D721Med (cell line): ENCODE results near the gene PPIP5K2.

Experiments
- DNase-seq: peaks from one replicate; pipeline ENCODE4 v3.0.0; 2011; ENCODE audit warnings: low spot score; ENCODE audit not compliant: insufficient read length
- FAIRE-seq: peaks from 2 replicates; lab custom pipeline; 2011; peaks lifted over from hg19 to GRCh38; lab: Jason Lieb, UNC
- TF ChIP-seq, protein P1 (sequence below): IDR thresholded peaks from 2 replicates; pipeline ENCODE4 v1.5.1; 2012; ENCODE audit warnings: mild to moderate bottlenecking, control low read depth; ENCODE audit not compliant: insufficient read depth; ENCODE audit errors: missing control alignments

Gene PPIP5K2

DNA sequence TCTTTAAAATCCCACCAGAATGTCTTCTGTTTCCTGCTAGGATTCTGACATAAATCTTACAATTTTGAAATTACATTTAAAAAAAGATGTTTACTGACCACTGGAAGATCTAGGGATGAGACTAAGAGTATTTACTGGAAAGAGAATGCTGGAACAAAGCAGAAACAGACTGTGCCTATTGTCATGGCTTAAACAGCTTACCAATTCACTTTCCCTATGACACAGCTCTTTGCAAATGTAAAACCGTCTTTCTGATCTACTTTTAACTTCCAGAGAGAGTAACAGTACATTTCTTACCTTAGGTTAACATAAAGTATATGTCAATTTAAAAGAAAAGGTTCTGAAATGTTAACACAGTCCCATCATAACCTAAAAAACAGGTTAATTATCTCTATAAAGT lies 10.8 kb upstream of the PPIP5K2 start:
- TF ChIP-seq, protein P1, sequence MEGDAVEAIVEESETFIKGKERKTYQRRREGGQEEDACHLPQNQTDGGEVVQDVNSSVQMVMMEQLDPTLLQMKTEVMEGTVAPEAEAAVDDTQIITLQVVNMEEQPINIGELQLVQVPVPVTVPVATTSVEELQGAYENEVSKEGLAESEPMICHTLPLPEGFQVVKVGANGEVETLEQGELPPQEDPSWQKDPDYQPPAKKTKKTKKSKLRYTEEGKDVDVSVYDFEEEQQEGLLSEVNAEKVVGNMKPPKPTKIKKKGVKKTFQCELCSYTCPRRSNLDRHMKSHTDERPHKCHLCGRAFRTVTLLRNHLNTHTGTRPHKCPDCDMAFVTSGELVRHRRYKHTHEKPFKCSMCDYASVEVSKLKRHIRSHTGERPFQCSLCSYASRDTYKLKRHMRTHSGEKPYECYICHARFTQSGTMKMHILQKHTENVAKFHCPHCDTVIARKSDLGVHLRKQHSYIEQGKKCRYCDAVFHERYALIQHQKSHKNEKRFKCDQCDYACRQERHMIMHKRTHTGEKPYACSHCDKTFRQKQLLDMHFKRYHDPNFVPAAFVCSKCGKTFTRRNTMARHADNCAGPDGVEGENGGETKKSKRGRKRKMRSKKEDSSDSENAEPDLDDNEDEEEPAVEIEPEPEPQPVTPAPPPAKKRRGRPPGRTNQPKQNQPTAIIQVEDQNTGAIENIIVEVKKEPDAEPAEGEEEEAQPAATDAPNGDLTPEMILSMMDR, result no peak
- FAIRE-seq, result no peak
- no peak for DNase-seq

DNA sequence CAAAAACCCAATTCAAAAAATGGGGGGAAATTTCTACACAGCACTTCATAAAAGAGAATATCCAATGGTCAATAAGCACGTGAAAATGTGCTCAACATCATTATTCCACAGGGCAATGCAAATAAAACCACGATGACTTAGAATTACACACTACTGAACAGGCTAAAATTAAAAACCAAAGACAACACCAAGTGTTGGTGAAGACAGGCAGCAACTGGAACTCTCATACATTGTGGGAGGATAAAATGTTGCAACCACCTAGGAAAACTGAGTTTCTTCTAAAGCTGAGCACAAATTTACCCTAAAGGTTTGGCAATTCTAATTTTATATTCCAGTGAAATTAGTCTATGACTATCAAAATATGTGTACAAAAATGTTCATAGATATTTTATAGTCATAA lies 9.7 kb upstream of the PPIP5K2 start:
- FAIRE-seq (no peak), DNase-seq (no peak)
- TF ChIP-seq, protein P1, result no peak

DNA sequence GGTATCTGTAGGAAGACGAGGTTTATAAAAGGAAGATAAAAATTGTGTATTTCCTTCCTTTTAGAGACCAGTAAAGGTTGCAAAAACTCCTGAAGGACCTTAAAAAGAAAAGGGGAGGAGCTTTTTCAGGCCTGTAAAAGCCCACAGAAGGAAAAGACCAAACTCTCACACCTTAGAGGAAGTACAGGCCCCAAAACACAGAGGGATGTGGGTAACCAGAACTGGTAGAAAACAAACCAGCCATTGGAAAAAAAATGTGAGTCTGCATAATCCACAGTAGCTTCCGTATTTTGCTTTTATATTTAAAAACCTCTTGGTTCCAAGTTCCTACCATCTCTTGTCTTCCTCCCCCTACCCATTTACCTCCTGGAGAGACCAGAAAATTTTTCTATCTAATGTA lies 8.6 kb upstream of the PPIP5K2 start:
- DNase-seq (no peak), FAIRE-seq (no peak)
- TF ChIP-seq, protein P1, result no peak

DNA sequence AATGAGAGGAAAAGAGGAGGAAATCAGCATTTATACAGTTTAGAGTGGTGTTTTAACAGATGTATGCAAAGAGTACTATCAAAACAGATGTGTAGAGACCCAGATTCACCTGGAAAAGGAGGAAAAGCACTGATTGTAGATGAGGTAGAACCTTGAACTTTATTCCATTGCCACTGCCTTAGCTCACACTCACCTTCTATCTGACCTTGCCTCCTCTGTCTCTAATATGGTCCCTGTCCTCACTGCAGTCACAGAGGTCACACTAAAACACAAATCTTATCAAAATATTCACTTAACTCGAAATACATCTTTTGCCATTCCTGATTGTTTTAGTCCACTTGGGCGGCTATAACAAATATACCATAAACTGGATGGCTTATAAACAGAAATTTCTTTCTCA lies 7.2 kb upstream of the PPIP5K2 start:
- FAIRE-seq, result no peak
- no peak for DNase-seq
- TF ChIP-seq, protein P1, result no peak

DNA sequence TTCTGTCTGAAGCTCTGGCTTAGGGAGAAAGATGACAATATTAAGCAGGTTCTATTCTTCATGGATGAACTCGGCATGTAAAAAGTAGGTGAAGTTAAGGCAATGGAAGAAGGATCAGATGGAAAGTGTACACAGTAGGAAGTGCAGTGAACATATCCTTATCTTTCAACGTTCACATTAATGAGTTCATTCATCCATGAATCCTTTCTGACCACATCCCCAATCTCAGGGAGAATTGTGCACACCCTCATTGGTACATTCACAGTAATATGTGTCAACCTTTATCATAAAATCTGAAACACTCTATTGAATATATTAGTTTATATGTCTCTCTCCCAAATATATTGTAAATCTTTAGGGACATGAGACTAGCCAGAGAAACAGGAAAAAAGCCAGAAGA lies 5.7 kb upstream of the PPIP5K2 start:
- no peak for FAIRE-seq

DNA sequence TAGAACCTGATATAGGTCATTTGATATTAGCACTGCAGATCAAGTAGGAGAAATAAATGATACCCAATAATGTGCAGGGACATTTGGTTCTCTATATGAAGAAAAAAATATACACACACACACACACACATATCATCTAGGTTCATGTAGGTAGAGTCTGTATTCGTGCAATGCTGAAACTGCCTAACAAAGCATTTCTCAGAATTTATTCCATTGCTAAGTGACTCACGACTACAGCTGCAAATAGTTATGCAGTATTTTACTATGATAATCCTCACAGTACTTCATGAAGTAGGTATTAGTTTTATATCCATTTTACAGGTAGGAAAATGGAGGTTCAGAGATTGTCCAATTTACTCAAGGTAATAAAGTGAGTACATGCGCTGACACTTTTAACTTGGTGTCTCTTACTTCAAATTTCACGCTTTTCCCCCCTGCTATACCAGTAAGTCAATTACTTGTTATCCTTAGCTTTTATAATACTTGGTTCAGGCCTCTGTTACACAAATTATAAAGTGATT lies 2.6 kb upstream of the PPIP5K2 start:
- no peak for FAIRE-seq
- no peak for DNase-seq
- TF ChIP-seq, protein P1, result no peak

More for the DNA sequence above, 5.7 kb upstream of the PPIP5K2 start:
- DNase-seq, result no peak
- TF ChIP-seq, protein P1, result no peak

DNA sequence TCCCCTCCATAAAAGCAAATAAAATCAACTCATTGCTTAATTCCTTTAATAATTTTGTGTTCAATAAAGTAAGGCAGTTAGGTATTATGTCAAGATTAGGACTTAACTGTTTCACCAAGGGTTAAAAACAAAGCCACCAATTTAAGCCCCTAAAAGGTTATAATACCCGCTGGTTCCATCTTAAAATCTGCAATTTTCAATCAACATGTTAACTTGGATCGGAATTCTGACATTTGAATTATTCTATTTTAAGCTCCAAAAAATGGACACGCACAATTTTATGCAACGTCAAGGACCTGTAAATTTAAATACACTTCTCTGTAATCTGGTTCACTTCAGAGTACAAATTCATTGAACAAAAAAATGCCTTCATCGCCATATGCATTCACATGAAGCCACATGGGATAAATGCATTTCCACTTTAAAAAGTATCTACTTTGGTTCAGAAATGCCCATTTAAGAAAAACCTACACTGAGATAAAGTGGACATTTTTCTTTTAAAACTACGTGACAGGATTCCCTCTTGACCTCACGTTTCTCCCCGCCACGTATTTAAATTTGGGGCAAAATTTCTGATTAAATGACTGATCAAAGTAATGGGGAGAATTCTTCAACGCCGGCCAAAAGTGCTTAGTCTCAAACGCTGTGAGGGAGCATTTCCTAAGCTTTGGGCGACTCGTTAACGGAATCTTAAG lies 884 bp upstream of the PPIP5K2 start:
- FAIRE-seq, result peak; percentile 35
- TF ChIP-seq, protein P1, result no peak
- no peak for DNase-seq
